T-helper 2 cell (primary cell): Measurements from ENCODE around the gene TAS2R30.
A peak's percentile ranks its signal among the peaks of the same experiment; 100 is the strongest.
"Not testable (repeated sequence)": the region's sequence is repeated elsewhere in the genome, so short reads cannot be mapped to it uniquely, and the experiment has no call there.

ENCODE experiments used
- DNase-seq, 5 experiments: peaks; one replicate each; pipeline versions ENCODE4 v3.0.0 to v3.0.0-alpha.2; 2012 to 2022

Gene TAS2R30

DNA sequence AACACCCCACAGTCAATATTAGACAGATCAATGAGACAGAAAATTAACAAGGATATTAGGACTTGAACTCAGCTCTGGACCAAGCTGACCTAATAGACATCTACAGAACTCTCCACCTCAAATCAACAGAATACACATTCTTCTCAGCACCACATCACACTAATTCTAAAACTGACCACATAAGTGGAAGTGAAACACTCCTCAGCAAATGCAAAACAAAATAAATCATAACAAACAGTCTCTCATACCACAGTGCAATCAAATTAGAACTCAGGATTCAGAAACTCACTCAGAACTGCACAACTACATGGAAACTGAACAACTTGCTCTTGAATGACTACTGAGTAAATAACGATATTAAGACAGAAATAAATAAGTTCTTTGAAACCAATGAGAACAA lies 23.2 kb downstream of the TAS2R30 start:
- DNase-seq = peak in 1 of 5 experiments; percentile 10

DNA sequence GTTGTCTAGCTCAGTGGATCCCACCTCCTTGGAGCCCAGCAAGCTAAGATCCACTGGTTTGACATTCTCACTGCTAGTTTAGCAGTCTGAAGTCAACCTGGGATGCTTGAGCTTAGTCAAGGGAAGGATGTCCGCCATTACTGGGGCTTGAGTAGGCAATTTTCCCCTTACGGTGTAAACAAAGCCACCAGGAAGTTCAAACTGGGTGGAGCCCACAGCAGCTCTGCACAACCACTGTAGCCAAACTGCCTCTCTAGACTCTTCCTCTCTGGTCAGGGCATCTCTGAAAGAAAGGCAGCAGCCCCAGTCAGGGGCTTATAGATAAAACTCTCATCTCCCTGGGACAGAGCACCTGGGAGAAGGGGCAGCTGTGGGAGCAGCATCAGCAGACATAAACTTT lies 25.6 kb downstream of the TAS2R30 start:
- DNase-seq = no peak

DNA sequence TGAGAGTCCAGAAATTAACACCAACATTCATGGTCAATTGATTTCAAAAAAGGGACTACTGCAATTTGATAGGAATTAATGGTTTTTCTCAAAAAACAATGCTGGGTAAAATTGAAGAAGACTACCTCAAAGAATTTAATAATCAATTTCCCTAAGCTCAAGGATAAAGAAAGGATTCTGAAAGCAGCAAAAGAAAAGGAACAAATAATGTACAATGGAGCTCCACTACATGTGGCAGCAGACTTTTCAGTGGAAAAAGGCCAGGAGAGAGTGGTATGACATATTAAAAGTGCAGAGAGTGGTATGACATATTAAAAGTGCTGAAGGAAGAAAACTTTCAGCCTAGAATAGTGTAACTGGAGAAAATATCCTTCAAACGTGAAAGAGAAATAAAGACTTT lies 26.7 kb downstream of the TAS2R30 start:
- DNase-seq = no peak

DNA sequence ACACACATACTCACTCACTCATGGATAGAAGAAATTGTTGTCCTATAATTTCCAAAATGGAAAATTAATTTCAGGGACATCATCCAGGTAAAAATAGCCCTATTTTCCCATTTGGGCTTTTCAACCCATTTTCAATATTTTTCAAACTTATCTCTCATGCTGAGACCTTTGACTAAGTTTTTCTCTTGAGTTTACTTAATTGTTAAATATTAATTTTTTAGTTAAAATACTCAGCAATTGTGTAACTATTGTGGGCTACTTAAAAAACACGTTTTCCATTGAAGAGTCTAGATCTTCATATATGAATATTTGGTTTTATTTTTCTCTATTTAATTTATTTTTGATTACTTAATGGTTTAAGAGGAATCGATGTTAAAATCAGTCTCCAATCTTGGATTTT lies 28.2 kb downstream of the TAS2R30 start:
- no peak for DNase-seq

DNA sequence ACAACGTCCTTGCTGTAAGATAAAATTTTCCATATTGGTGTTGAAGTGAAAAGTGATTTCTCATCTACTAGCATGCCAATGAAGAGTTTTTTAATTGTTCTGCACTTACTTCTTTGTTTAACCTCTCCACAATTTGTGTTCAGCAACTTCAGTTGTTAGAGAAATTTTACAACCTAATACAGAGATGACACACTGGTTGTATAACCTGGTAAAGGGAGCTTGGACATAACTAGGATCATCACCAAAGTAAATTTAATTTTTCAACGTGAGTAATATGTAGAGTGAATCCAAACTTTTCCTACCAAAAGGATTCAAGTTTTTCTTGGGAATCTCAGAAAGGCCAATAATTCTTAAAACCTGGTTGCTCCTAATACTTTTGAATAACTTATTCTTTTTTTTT lies 28.9 kb downstream of the TAS2R30 start:
- DNase-seq = no peak

DNA sequence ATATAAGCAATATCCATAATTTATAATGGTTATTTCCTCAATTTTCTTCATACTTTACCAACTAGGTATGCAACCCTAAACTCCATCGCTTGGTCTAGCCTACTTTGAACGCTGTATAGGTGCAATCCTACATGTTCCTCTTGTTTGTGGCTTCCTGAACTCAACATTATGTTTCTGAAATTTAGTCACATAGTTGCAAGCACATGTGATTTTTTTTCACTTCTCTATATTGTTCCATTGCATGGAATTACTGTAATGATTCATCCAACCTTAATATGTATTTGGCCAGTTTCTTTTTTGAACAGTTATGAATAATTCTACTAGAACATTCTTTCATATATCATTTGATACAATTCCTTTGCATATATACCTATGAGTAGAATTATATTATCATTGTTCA lies 39.5 kb downstream of the TAS2R30 start:
- DNase-seq = not testable (repeated sequence)

DNA sequence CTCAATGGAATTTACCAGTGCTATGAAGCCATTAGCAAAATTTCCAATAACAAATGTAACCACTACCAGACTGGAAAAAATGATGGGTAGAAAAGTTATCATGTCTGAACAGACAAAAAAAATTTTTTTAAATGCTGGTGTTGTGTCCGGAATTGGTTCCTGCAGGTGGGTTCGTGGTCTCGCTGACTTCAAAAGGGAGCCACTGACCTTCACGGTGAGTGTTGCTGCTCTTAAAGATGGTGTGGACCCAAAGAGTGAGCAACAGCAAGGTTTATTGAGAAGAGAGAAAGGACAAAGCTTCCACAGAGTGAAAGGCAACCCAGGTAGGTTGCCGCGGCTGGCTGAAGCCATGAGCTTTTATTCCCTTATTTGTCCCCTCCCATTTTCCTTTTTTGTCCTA lies 42.3 kb downstream of the TAS2R30 start, which contains the start of gene TAS2R43:
TAS2R43 (minus strand) TSS at position 186 of the 400 bp plus-strand sequence; CDS start at position 102, 84 bp downstream.
- no peak for DNase-seq

DNA sequence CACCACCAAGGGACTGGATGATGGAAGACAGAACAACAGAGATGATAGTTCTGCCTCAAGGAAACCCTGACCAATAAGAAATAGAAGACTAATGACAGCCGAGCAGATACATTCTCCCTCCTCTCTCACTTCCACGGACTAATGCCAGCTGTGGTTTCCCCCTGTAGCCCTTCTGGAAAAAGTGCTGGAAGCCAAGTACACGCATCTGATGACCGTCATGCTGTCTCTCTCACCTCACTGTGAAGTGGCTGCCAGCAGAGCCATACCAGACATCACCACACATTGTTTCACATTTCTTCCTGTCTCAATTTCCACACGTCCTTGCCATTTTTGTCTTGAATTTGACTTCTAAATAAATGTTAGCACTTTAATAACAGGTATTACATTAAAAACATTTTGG lies 45.2 kb downstream of the TAS2R30 start:
- no peak for DNase-seq

DNA sequence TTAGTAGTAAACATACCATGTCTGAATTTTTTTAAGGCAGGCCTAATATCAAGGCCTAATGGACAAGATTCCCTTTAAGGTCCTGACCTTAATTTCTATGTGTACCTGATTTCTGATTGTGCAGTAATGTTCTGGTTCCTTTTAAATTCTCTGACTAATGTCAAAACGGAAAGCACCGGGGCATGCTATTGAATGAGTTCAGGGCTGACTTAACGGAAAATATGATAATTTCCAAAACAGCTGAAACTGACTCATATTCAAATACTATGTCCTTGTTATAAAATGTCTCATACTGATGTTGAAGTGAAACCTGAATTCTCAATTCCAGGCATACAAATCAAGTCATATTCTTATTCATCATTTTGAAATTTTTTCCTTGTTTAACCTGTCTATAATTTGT lies 49.0 kb downstream of the TAS2R30 start:
- peak in 1 of 5 experiments; percentile 58 for DNase-seq
